ENCODE measurements around the gene RAB5A.
"Not testable (repeated sequence)": the region's sequence is repeated elsewhere in the genome, so short reads cannot be mapped to it uniquely, and the experiment has no call there.

Gene RAB5A

DNA sequence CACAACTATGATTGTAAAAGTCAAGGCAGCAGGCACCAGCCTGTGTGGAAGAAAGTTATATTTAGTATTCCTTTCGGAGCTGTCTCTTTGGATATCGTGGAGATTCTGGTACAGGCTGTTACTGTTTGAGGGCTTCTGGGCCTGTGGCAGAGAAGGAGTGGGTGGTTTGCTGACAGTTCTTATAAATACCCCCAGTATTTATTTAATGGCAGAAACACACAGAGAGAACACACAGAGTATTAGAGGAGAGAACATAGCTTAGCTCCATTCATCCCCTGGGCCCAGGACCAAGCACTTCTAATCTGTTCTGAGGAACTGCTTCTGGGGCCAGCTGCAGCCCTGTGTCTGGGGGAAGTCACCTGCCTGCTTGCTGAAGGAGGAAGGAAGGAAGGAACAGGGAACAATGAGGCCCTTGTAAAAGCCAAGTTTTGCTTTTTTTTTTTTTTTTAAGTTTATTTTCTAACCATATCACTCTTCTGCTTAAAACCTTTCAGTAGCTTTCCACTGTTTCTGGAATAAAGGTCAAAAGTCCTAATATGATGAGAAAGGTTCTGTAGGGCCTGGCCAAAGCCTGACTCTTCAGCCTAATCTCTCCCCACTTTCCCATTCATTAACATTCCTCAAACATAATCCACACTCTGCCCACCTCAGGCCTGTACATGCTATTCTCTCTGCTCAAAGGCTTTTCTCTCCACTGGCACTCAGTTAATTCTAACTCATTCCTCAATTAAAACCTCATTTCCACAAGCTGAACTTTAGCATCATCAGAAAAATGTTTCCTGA is 76.9 kb downstream of the RAB5A start:
- DNase-seq (no peak), ATAC-seq (replicated peaks) (peak; percentile 85 to 88)
- Mint-ChIP-seq H3K27ac (peak overlapping the region; percentile 51), H3K27me3 (no peaks in the 10 kb centered on the region), H3K36me3 (no peaks in the 10 kb centered on the region), H3K9me3 (no peaks in the 10 kb centered on the region), H3K4me3 (no peak overlapping the region), H3K4me1 (peaks cover 5 to 12% of the 10 kb centered on the region in 2 donors)

DNA sequence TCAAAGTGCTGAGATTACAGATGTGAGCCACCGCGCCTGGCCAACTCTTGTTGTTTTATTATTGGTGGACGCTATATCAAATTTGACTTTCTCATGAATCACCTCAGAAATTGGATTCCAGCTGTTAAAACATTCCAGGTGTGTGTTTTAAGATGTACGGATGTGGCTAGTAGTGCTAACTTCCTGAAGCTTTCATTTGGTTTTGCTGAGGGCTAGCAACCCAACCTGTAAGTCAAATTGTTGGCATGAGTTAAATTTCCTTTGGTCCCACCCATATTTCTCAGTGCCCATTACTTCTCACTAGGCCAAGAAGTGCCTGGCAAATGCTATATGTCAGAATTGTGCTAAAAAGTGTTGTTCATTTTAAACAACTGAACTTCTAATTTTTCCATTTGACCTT is 80.2 kb downstream of the RAB5A start:
- Mint-ChIP-seq H3K27me3 (no peaks in the 10 kb centered on the region), H3K36me3 (no peaks in the 10 kb centered on the region), H3K4me1 (peaks cover 5 to 12% of the 10 kb centered on the region in 2 donors), H3K4me3 (no peak overlapping the region), H3K27ac (no peak overlapping the region), H3K9me3 (no peaks in the 10 kb centered on the region)
- DNase-seq: no peak
- ATAC-seq (replicated peaks): no peak

DNA sequence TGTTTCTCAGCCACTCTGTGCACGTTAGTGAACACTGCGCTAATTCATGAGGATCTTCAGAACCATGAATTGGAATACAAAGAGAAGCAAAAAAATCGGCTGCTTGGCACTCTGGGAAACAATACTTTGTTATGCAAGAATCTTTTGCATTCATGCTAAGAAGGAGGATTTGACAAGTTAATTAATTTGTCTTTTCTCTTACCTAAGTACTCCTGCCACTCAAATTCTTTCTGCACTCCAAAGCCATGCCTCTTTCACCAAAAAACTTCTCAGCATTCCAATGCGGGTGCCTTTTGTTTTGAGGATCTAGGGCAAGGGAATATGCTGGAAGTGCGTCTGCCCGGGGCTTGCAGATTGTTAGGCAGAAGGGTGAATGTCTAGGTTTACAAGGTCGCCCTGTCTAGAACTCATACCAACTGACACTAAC is 82.0 kb downstream of the RAB5A start:
- no peaks in the 10 kb centered on the region for H3K36me3 Mint-ChIP-seq
- peaks cover 2 to 5% of the 10 kb centered on the region in 2 donors for H3K4me1 Mint-ChIP-seq
- H3K27me3 Mint-ChIP-seq: no peaks in the 10 kb centered on the region
- no peak overlapping the region for H3K4me3 Mint-ChIP-seq
- H3K27ac Mint-ChIP-seq: no peak overlapping the region
- DNase-seq (no peak), ATAC-seq (replicated peaks) (no peak)
- no peaks in the 10 kb centered on the region for H3K9me3 Mint-ChIP-seq

DNA sequence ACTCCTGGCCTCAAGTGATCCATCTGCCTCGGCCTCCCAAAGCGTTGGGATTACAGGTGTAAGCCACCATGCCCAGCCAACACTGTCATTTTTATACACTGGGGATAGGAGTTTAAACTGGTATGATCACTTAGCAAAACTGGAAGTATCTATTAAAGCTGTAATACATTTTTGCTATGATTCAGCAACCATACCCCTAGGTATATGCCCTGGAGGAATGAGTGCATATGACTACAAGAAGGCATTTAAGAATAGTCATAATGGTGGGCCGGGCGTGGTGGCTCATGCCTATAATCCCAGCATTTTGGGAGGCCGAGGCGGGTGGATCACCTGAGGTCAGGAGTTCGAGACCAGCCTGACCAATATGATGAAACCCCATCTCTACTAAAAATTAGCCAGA is 85.0 kb downstream of the RAB5A start:
- not testable (repeated sequence) for H3K27ac Mint-ChIP-seq; DNase-seq; H3K9me3 Mint-ChIP-seq; H3K36me3 Mint-ChIP-seq; ATAC-seq (replicated peaks); H3K27me3 Mint-ChIP-seq; H3K4me3 Mint-ChIP-seq; H3K4me1 Mint-ChIP-seq
